ENCODE data around the gene GRN. TPM values are rescaled to one million over a fixed set of nuclear protein-coding genes. Genes with fewer than 3 reads are reported as not detected.

Gene GRN
- total RNA-seq, 1 experiment from 2014 or later, result 400 TPM

DNA sequence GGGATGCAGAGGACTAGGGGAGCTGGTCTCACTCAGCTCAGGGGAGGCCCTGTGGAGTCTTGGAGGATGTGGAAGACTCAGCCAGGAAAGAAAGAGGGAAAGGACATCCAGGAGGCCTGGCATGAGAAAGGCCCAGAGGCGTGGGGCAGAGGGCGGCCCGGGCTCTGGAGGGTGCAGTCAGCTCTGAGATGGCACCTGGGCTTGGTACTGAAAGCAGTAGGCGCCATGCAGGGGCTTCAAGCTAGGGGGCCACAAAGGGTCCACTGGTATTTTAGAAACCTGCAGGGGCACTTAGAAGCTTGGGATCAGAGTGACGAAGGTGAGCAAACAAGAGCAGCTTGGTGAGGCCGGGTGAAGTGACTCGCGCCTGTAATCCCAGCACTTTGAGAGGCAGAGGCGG is 13.0 kb downstream of the GRN start:
- Histone ChIP-seq H2AFZ (ENCODE audit: low read length) (no peak overlapping the region), H3K79me2 (ENCODE audit: low read length) (no peaks in the 10 kb centered on the region), H3K27ac (ENCODE audit: low read length) (no peak overlapping the region), H3K4me1 (ENCODE audit: insufficient read depth, low read length) (no peaks in the 10 kb centered on the region; the same call in 1 of the 2 replicates), H3K36me3 (ENCODE audit: low read depth, low read length) (no peaks in the 10 kb centered on the region), H3K9me3 (ENCODE audit: low read length) (no peaks in the 10 kb centered on the region), H3K4me2 (ENCODE audit: low read length) (no peak overlapping the region), H3K9me2 (replicated peaks; ENCODE audit: low read length) (no peaks in the 10 kb centered on the region), H3K4me3 (ENCODE audit: low read length) (no peak overlapping the region), H3K27me3 (ENCODE audit: low read length) (no peaks in the 10 kb centered on the region), H4K20me1 (ENCODE audit: low read length) (no peaks in the 10 kb centered on the region), H3F3A (ENCODE audit: low read length, unreplicated experiment) (no peaks in the 10 kb centered on the region), H3K9ac (ENCODE audit: low read length) (no peak overlapping the region)
- TF ChIP-seq EZH2 (IDR thresholded peaks at IDR 0.05; ENCODE audit: low read length, unreplicated experiment) (no peak), EZH2phosphoT487 (IDR thresholded peaks at IDR 0.05; ENCODE audit: borderline replicate concordance, low read length) (no peak)
- TF ChIP-seq, protein P1, sequence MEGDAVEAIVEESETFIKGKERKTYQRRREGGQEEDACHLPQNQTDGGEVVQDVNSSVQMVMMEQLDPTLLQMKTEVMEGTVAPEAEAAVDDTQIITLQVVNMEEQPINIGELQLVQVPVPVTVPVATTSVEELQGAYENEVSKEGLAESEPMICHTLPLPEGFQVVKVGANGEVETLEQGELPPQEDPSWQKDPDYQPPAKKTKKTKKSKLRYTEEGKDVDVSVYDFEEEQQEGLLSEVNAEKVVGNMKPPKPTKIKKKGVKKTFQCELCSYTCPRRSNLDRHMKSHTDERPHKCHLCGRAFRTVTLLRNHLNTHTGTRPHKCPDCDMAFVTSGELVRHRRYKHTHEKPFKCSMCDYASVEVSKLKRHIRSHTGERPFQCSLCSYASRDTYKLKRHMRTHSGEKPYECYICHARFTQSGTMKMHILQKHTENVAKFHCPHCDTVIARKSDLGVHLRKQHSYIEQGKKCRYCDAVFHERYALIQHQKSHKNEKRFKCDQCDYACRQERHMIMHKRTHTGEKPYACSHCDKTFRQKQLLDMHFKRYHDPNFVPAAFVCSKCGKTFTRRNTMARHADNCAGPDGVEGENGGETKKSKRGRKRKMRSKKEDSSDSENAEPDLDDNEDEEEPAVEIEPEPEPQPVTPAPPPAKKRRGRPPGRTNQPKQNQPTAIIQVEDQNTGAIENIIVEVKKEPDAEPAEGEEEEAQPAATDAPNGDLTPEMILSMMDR (conservative IDR thresholded peaks at IDR 0.05; ENCODE audit: low read depth, low read length), result no peak
- ATAC-seq (no peak), DNase-seq (no peak)
- intact Hi-C loops (cut with micrococcal nuclease), result no loop called here
- BruUV-seq (replicated peaks), result no TSS peak
- CTCF ChIA-PET, result interaction anchor here (0.6 kb wide), 1 partner anchor 146 kb away, joined by 4 read pairs; no protein-coding TSS in a partner anchor
- POLR2A ChIA-PET (ENCODE audit: unreplicated experiment), result no interaction called here

DNA sequence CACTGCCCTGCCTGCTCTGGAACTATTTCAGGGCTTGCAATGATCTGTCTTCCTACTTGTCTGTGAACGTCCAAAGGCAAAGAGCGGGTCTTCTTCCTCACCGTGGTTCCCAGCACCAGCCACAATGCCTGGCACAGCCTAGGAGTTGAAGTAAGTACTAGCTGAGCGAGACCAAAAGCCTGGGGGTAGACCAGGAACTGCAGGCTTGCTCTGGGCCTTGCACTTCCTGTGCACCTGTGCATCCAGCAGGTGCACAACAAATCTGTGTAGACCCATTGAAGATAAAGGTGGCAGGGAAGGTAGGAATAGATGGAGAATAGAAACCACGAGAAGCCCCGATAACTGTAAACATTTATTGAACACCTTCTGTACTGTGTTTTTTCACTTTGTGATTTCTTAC is 13.9 kb downstream of the GRN start:
- H3K9me2 ChIP-seq (replicated peaks; ENCODE audit: low read length), result no peaks in the 10 kb centered on the region
- POLR2A ChIA-PET (ENCODE audit: unreplicated experiment), result no interaction called here
- CTCF ChIA-PET, result no interaction called here

DNA sequence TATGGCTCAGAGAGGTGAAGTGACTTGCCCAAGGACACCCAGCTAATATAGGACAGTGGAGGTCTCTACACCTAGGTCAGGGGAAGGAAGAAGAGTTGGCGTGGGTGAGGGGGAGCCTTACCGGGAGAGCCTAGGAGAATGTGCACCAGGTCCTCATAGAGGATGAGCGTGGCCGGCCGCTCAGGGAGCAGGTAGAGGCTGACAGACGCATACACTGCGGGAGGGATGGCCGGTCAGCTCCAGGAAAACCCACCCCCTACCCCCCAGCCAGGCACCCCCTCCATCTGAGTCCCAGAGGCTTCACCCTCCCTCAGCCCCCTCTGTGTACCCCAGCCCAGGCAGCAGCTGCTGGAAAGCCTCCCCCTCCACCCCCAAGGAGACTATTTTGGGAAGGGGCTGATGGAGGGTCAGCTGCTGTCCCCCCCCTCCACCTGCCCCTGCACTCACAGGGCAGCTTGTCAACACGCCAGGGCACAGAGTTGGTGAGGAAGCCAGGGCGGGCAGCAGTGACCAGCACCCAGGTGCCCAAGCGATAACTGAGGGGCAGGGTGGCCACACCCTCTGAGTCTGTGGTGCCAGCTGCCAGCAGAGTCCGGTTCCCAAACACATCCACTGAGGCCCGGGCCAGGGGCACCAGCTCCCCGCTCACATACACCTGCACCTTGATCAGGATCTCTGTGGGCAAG is 14.5 kb downstream of the GRN start:
- Histone ChIP-seq H3K9me3 (ENCODE audit: low read length) (no peaks in the 10 kb centered on the region), H2AFZ (ENCODE audit: low read length) (no peak overlapping the region), H4K20me1 (ENCODE audit: low read length) (no peaks in the 10 kb centered on the region), H3F3A (ENCODE audit: low read length, unreplicated experiment) (no peaks in the 10 kb centered on the region), H3K4me2 (ENCODE audit: low read length) (no peak overlapping the region), H3K27ac (ENCODE audit: low read length) (no peak overlapping the region), H3K9ac (ENCODE audit: low read length) (no peak overlapping the region), H3K79me2 (ENCODE audit: low read length) (no peaks in the 10 kb centered on the region), H3K4me3 (ENCODE audit: low read length) (no peak overlapping the region), H3K4me1 (ENCODE audit: insufficient read depth, low read length) (no peaks in the 10 kb centered on the region; the same call in 1 of the 2 replicates), H3K9me2 (replicated peaks; ENCODE audit: low read length) (no peaks in the 10 kb centered on the region), H3K27me3 (ENCODE audit: low read length) (no peaks in the 10 kb centered on the region), H3K36me3 (ENCODE audit: low read depth, low read length) (no peaks in the 10 kb centered on the region)
- BruUV-seq (replicated peaks), result no TSS peak
- intact Hi-C loops (cut with micrococcal nuclease), result no loop called here
- no peak for DNase-seq
- POLR2A ChIA-PET (ENCODE audit: unreplicated experiment), result no interaction called here
- CTCF ChIA-PET, result no interaction called here
- TF ChIP-seq, protein P1 (conservative IDR thresholded peaks at IDR 0.05; ENCODE audit: low read depth, low read length), result no peak
- TF ChIP-seq EZH2 (IDR thresholded peaks at IDR 0.05; ENCODE audit: low read length, unreplicated experiment) (no peak), EZH2phosphoT487 (IDR thresholded peaks at IDR 0.05; ENCODE audit: borderline replicate concordance, low read length) (no peak)
- no peak for ATAC-seq

More for the DNA sequence above, 13.9 kb downstream of the GRN start:
- H3F3A ChIP-seq (ENCODE audit: low read length, unreplicated experiment), result no peaks in the 10 kb centered on the region
- TF ChIP-seq, protein P1 (conservative IDR thresholded peaks at IDR 0.05; ENCODE audit: low read depth, low read length), result no peak
- no peak for TF ChIP-seq EZH2 (IDR thresholded peaks at IDR 0.05; ENCODE audit: low read length, unreplicated experiment)
- H3K9me3 ChIP-seq (ENCODE audit: low read length), result no peaks in the 10 kb centered on the region
- H3K4me3 ChIP-seq (ENCODE audit: low read length), result no peak overlapping the region
- ATAC-seq (no peak), DNase-seq (no peak)
- H3K27ac ChIP-seq (ENCODE audit: low read length), result no peak overlapping the region
- no TSS peak for BruUV-seq (replicated peaks)
- H3K79me2 ChIP-seq (ENCODE audit: low read length), result no peaks in the 10 kb centered on the region
- H3K9ac ChIP-seq (ENCODE audit: low read length), result no peak overlapping the region
- no peak overlapping the region for H3K4me2 ChIP-seq (ENCODE audit: low read length)
- H3K36me3 ChIP-seq (ENCODE audit: low read depth, low read length), result no peaks in the 10 kb centered on the region
- intact Hi-C loops (cut with micrococcal nuclease), result no loop called here
- H3K4me1 ChIP-seq (ENCODE audit: insufficient read depth, low read length), result no peaks in the 10 kb centered on the region; the same call in 1 of the 2 replicates
- H2AFZ ChIP-seq (ENCODE audit: low read length), result no peak overlapping the region
- H3K27me3 ChIP-seq (ENCODE audit: low read length), result no peaks in the 10 kb centered on the region
- H4K20me1 ChIP-seq (ENCODE audit: low read length), result no peaks in the 10 kb centered on the region
